ENCODE results near the gene TMEM156.
A peak's percentile ranks its signal among the peaks of the same experiment; 100 is the strongest.
"Not testable (repeated sequence)": the region's sequence is repeated elsewhere in the genome, so short reads cannot be mapped to it uniquely, and the experiment has no call there.

TMEM156 gene

GRCh38 chr4:39048311-39048710, 16.1 kb upstream of the TMEM156 start:
- H3K27me3 Mint-ChIP-seq (ENCODE audit: low read depth), result no peaks in the 10 kb centered on the region
- H3K27ac Mint-ChIP-seq, result peak overlapping the region; percentile 64
- no peaks in the 10 kb centered on the region for H3K9me3 Mint-ChIP-seq
- peaks cover 25% of the 10 kb centered on the region for H3K36me3 Mint-ChIP-seq (ENCODE audit: low read depth)
- peaks cover 55% of the 10 kb centered on the region for H3K4me1 Mint-ChIP-seq (ENCODE audit: low read depth)
- peak overlapping the region; percentile 96 for H3K4me3 Mint-ChIP-seq

- Mint-ChIP-seq H3K27ac (peak overlapping the region; percentile 64), H3K27me3 (ENCODE audit: low read depth) (no peaks in the 10 kb centered on the region), H3K4me3 (peak overlapping the region; percentile 96), H3K36me3 (ENCODE audit: low read depth) (peaks cover 25% of the 10 kb centered on the region), H3K4me1 (ENCODE audit: low read depth) (peaks cover 58% of the 10 kb centered on the region), H3K9me3 (no peaks in the 10 kb centered on the region)
These were observed 15.5 kb upstream of the TMEM156 start for GRCh38 chr4:39047681-39048080.

- peaks cover 21% of the 10 kb centered on the region for H3K36me3 Mint-ChIP-seq (ENCODE audit: low read depth)
- peak overlapping the region; percentile 95 for H3K27ac Mint-ChIP-seq
- peak overlapping the region; percentile 96 for H3K4me3 Mint-ChIP-seq
- H3K27me3 Mint-ChIP-seq (ENCODE audit: low read depth), result no peaks in the 10 kb centered on the region
- H3K4me1 Mint-ChIP-seq (ENCODE audit: low read depth), result peaks cover 56% of the 10 kb centered on the region
- no peaks in the 10 kb centered on the region for H3K9me3 Mint-ChIP-seq
These were observed 14.0 kb upstream of the TMEM156 start for GRCh38 chr4:39046249-39046648.

GRCh38 chr4:39045827-39046221, 13.6 kb upstream of the TMEM156 start:
- Mint-ChIP-seq H3K9me3 (no peaks in the 10 kb centered on the region), H3K36me3 (ENCODE audit: low read depth) (peaks cover 17% of the 10 kb centered on the region), H3K27ac (peak overlapping the region; percentile 95), H3K27me3 (ENCODE audit: low read depth) (no peaks in the 10 kb centered on the region), H3K4me1 (ENCODE audit: low read depth) (peaks cover 52% of the 10 kb centered on the region), H3K4me3 (peak overlapping the region; percentile 96)

- Mint-ChIP-seq H3K9me3 (no peaks in the 10 kb centered on the region), H3K4me3 (peak overlapping the region; percentile 96), H3K27me3 (ENCODE audit: low read depth) (no peaks in the 10 kb centered on the region), H3K4me1 (ENCODE audit: low read depth) (peaks cover 53% of the 10 kb centered on the region), H3K36me3 (ENCODE audit: low read depth) (peaks cover 15% of the 10 kb centered on the region), H3K27ac (peak overlapping the region; percentile 95)
These were observed 13.0 kb upstream of the TMEM156 start for GRCh38 chr4:39044956-39045826.

- Mint-ChIP-seq H3K4me1 (ENCODE audit: low read depth) (peaks cover 54% of the 10 kb centered on the region), H3K9me3 (no peaks in the 10 kb centered on the region), H3K4me3 (peak overlapping the region; percentile 80), H3K36me3 (ENCODE audit: low read depth) (peaks cover 15% of the 10 kb centered on the region), H3K27me3 (ENCODE audit: low read depth) (no peaks in the 10 kb centered on the region), H3K27ac (peak overlapping the region; percentile 90)
These were observed 12.3 kb upstream of the TMEM156 start for GRCh38 chr4:39044364-39044955.

- Mint-ChIP-seq H3K4me1 (ENCODE audit: low read depth) (peaks cover 58% of the 10 kb centered on the region), H3K36me3 (ENCODE audit: low read depth) (peaks cover 15% of the 10 kb centered on the region), H3K27ac (peak overlapping the region; percentile 90), H3K9me3 (no peaks in the 10 kb centered on the region), H3K4me3 (peak overlapping the region; percentile 80), H3K27me3 (ENCODE audit: low read depth) (no peaks in the 10 kb centered on the region)
These were observed 11.7 kb upstream of the TMEM156 start for GRCh38 chr4:39043861-39044363.

GRCh38 chr4:39043058-39043860, 11.1 kb upstream of the TMEM156 start:
- no peaks in the 10 kb centered on the region for H3K9me3 Mint-ChIP-seq
- peak overlapping the region; percentile 80 for H3K4me3 Mint-ChIP-seq
- H3K4me1 Mint-ChIP-seq (ENCODE audit: low read depth), result peaks cover 53% of the 10 kb centered on the region
- no peaks in the 10 kb centered on the region for H3K27me3 Mint-ChIP-seq (ENCODE audit: low read depth)
- peaks cover 12% of the 10 kb centered on the region for H3K36me3 Mint-ChIP-seq (ENCODE audit: low read depth)
- peak overlapping the region; percentile 90 for H3K27ac Mint-ChIP-seq

GRCh38 chr4:39042366-39042765, 10.2 kb upstream of the TMEM156 start:
- H3K27ac Mint-ChIP-seq, result peak overlapping the region; percentile 12
- no peaks in the 10 kb centered on the region for H3K27me3 Mint-ChIP-seq (ENCODE audit: low read depth)
- no peaks in the 10 kb centered on the region for H3K9me3 Mint-ChIP-seq
- peaks cover 53% of the 10 kb centered on the region for H3K4me1 Mint-ChIP-seq (ENCODE audit: low read depth)
- peak overlapping the region; percentile 8 for H3K4me3 Mint-ChIP-seq
- peaks cover 12% of the 10 kb centered on the region for H3K36me3 Mint-ChIP-seq (ENCODE audit: low read depth)

GRCh38 chr4:39039108-39039507, 6.9 kb upstream of the TMEM156 start:
- H3K27me3 Mint-ChIP-seq (ENCODE audit: low read depth), result no peaks in the 10 kb centered on the region
- H3K4me3 Mint-ChIP-seq, result no peak overlapping the region
- peaks cover 3% of the 10 kb centered on the region for H3K36me3 Mint-ChIP-seq (ENCODE audit: low read depth)
- H3K27ac Mint-ChIP-seq, result no peak overlapping the region
- H3K4me1 Mint-ChIP-seq (ENCODE audit: low read depth), result peaks cover 42% of the 10 kb centered on the region
- no peaks in the 10 kb centered on the region for H3K9me3 Mint-ChIP-seq

GRCh38 chr4:39037941-39038340, 5.7 kb upstream of the TMEM156 start:
- Mint-ChIP-seq H3K4me1 (ENCODE audit: low read depth) (peaks cover 37% of the 10 kb centered on the region), H3K36me3 (ENCODE audit: low read depth) (no peaks in the 10 kb centered on the region), H3K27me3 (ENCODE audit: low read depth) (no peaks in the 10 kb centered on the region), H3K27ac (no peak overlapping the region), H3K4me3 (no peak overlapping the region), H3K9me3 (no peaks in the 10 kb centered on the region)

- H3K27me3 Mint-ChIP-seq (ENCODE audit: low read depth), result no peaks in the 10 kb centered on the region
- H3K9me3 Mint-ChIP-seq, result no peaks in the 10 kb centered on the region
- peaks cover 40% of the 10 kb centered on the region for H3K4me1 Mint-ChIP-seq (ENCODE audit: low read depth)
- no peaks in the 10 kb centered on the region for H3K36me3 Mint-ChIP-seq (ENCODE audit: low read depth)
- H3K4me3 Mint-ChIP-seq, result no peak overlapping the region
- H3K27ac Mint-ChIP-seq, result peak overlapping the region; percentile 33
These were observed 5.2 kb upstream of the TMEM156 start for GRCh38 chr4:39037491-39037825.

GRCh38 chr4:39036172-39036571, 4.0 kb upstream of the TMEM156 start:
- Mint-ChIP-seq H3K4me1 (ENCODE audit: low read depth) (peaks cover 40% of the 10 kb centered on the region), H3K27me3 (ENCODE audit: low read depth) (no peaks in the 10 kb centered on the region), H3K9me3 (no peaks in the 10 kb centered on the region), H3K36me3 (ENCODE audit: low read depth) (peaks cover 4% of the 10 kb centered on the region), H3K27ac (no peak overlapping the region), H3K4me3 (no peak overlapping the region)

- peak overlapping the region; percentile 82 for H3K4me3 Mint-ChIP-seq
- H3K36me3 Mint-ChIP-seq (ENCODE audit: low read depth), result peaks cover 14% of the 10 kb centered on the region
- H3K27ac Mint-ChIP-seq, result peak overlapping the region; percentile 85
- not testable (repeated sequence) for H3K9me3 Mint-ChIP-seq; H3K27me3 Mint-ChIP-seq (ENCODE audit: low read depth)
- peaks cover 33% of the 10 kb centered on the region for H3K4me1 Mint-ChIP-seq (ENCODE audit: low read depth)
These were observed 604 bp downstream of the TMEM156 start for GRCh38 chr4:39031590-39032020.
